ENCODE data around the gene RALGPS2. TPM values are rescaled to one million over a fixed set of nuclear protein-coding genes. Genes with fewer than 3 reads are reported as not detected.

The RALGPS2 gene
- polyA plus RNA-seq, 3 donors: 2.0 to 4.2 (median 2.3) TPM

GRCh38 chr1:178921499-178921898, 196.5 kb downstream of the RALGPS2 start:
- H3K27ac Mint-ChIP-seq: no peak overlapping the region

DNA sequence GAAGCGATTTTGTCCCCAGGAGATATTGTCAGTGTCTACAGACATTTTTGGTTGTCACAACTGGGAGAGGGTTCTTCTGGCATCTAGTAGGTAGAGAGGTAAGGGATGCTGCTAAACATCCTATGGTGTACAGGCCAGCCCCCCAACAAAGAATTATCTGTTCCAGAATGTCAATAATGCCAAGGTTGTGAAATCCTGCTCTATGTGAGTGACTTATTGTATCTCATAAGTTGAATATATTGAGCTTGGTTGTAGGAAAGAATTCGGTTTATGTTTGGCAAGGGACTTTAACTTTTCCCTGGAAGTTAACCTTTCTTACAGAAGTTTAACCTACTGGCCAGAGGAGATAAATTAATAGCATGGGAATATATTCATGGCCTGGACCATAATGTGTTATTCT, 198.5 kb downstream of the RALGPS2 start:
- intact Hi-C loops (cut with micrococcal nuclease): no loop called here
- Mint-ChIP-seq H3K4me1 (peaks cover 3% of the 10 kb centered on the region), H3K27me3 (ENCODE audit: low read depth in 3 of 3) (peaks cover 0 to 2% (median 0%) of the 10 kb centered on the region in 3 donors), H3K36me3 (peaks cover 2 to 6% of the 10 kb centered on the region in 2 donors), H3K27ac (no peak overlapping the region), H3K9me3 (peaks cover 0 to 14% (median 7%) of the 10 kb centered on the region in 7 donors), H3K4me3 (no peak overlapping the region)
- no peaks in the 10 kb centered on the region for H3K27me3 ChIP-seq (ENCODE audit: control insufficient read depth in 2 of 2, insufficient read depth in 2 of 2, low read length in 2 of 2)
- no peak for DNase-seq
- no peak overlapping the region for H3K9ac ChIP-seq (ENCODE audit: insufficient read depth, low read length, poor library complexity, severe bottlenecking)
- H3K4me2 ChIP-seq (replicated peaks; ENCODE audit: extremely low read depth, low read length, poor library complexity, severe bottlenecking): no peak overlapping the region
- TF ChIP-seq, protein P1, sequence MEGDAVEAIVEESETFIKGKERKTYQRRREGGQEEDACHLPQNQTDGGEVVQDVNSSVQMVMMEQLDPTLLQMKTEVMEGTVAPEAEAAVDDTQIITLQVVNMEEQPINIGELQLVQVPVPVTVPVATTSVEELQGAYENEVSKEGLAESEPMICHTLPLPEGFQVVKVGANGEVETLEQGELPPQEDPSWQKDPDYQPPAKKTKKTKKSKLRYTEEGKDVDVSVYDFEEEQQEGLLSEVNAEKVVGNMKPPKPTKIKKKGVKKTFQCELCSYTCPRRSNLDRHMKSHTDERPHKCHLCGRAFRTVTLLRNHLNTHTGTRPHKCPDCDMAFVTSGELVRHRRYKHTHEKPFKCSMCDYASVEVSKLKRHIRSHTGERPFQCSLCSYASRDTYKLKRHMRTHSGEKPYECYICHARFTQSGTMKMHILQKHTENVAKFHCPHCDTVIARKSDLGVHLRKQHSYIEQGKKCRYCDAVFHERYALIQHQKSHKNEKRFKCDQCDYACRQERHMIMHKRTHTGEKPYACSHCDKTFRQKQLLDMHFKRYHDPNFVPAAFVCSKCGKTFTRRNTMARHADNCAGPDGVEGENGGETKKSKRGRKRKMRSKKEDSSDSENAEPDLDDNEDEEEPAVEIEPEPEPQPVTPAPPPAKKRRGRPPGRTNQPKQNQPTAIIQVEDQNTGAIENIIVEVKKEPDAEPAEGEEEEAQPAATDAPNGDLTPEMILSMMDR (IDR thresholded peaks at IDR 0.05): no peak
- WGBS (ENCODE audit: insufficient coverage): no CpG with 5 or more reads among the region's 2 CpGs
- H3K4me1 ChIP-seq (ENCODE audit: control insufficient read depth in 1 of 2, insufficient read depth in 2 of 2, low read length in 2 of 2): no peaks in the 10 kb centered on the region
- H3K36me3 ChIP-seq (replicated peaks in 1 of 2; ENCODE audit: control insufficient read depth in 1 of 2, insufficient read depth in 2 of 2, low read length in 2 of 2): no peaks in the 10 kb centered on the region
- no peaks in the 10 kb centered on the region for H4K20me1 ChIP-seq (ENCODE audit: insufficient read depth, low read length)
- H2AFZ ChIP-seq (ENCODE audit: insufficient read depth, low read depth, low read length, poor library complexity, severe bottlenecking): no peak overlapping the region
- H3K27ac ChIP-seq (ENCODE audit: low read depth in 1 of 2, low read length in 2 of 2): no peak overlapping the region
- no peaks in the 10 kb centered on the region for H3K79me2 ChIP-seq (ENCODE audit: insufficient read depth, low read length)
- no peak overlapping the region for H3K4me3 ChIP-seq (replicated peaks in 1 of 3; ENCODE audit: low read depth in 2 of 3, low read length in 3 of 3)
- no peaks in the 10 kb centered on the region for H3K9me3 ChIP-seq (replicated peaks in 1 of 2; ENCODE audit: control insufficient read depth in 1 of 2, insufficient read depth in 1 of 2, low read length in 2 of 2)

More at GRCh38 chr1:178921499-178921898, 196.5 kb downstream of the RALGPS2 start:
- no peak for DNase-seq
- H3K9me3 Mint-ChIP-seq: peaks cover 0 to 14% (median 7%) of the 10 kb centered on the region in 7 donors
- Histone ChIP-seq H3K4me1 (ENCODE audit: control insufficient read depth in 1 of 2, insufficient read depth in 2 of 2, low read length in 2 of 2) (no peaks in the 10 kb centered on the region), H4K20me1 (ENCODE audit: insufficient read depth, low read length) (no peaks in the 10 kb centered on the region), H3K79me2 (ENCODE audit: insufficient read depth, low read length) (no peaks in the 10 kb centered on the region), H3K27me3 (ENCODE audit: control insufficient read depth in 2 of 2, insufficient read depth in 2 of 2, low read length in 2 of 2) (no peaks in the 10 kb centered on the region), H3K4me2 (replicated peaks; ENCODE audit: extremely low read depth, low read length, poor library complexity, severe bottlenecking) (no peak overlapping the region), H2AFZ (ENCODE audit: insufficient read depth, low read depth, low read length, poor library complexity, severe bottlenecking) (no peak overlapping the region), H3K9ac (ENCODE audit: insufficient read depth, low read length, poor library complexity, severe bottlenecking) (no peak overlapping the region), H3K9me3 (replicated peaks in 1 of 2; ENCODE audit: control insufficient read depth in 1 of 2, insufficient read depth in 1 of 2, low read length in 2 of 2) (no peaks in the 10 kb centered on the region), H3K27ac (ENCODE audit: low read depth in 1 of 2, low read length in 2 of 2) (no peak overlapping the region), H3K36me3 (replicated peaks in 1 of 2; ENCODE audit: control insufficient read depth in 1 of 2, insufficient read depth in 2 of 2, low read length in 2 of 2) (peaks cover 0 to 2% of the 10 kb centered on the region in 2 donors), H3K4me3 (replicated peaks in 1 of 3; ENCODE audit: low read depth in 2 of 3, low read length in 3 of 3) (no peak overlapping the region)
- no CpG with 5 or more reads among the region's 2 CpGs for WGBS (ENCODE audit: insufficient coverage)
- H3K36me3 Mint-ChIP-seq: peaks cover 9 to 17% of the 10 kb centered on the region in 2 donors
- intact Hi-C loops (cut with micrococcal nuclease): no loop called here
- no peak overlapping the region for H3K4me3 Mint-ChIP-seq
- TF ChIP-seq, protein P1 (IDR thresholded peaks at IDR 0.05): no peak
- peaks cover 0 to 2% (median 0%) of the 10 kb centered on the region in 3 donors for H3K27me3 Mint-ChIP-seq (ENCODE audit: low read depth in 3 of 3)
- peaks cover 3% of the 10 kb centered on the region for H3K4me1 Mint-ChIP-seq
